HG03520 (cell line): Measurements from ENCODE around the gene MEGF9.
"Not testable (repeated sequence)": the region's sequence is repeated elsewhere in the genome, so short reads cannot be mapped to it uniquely, and the experiment has no call there.

ENCODE experiments used
- ATAC-seq: cut with Tn5 transposase; IDR thresholded peaks from one replicate; pipeline ENCODE4 v1.9.1; 2021; ENCODE audit warnings: mild to moderate bottlenecking, moderate library complexity; ENCODE audit not compliant: unreplicated experiment

MEGF9 gene

GRCh38 chr9:120714088-120714845 lies at the start of gene MEGF9:
TSS of gene MEGF9 (minus strand) at chr9:120714470. CDS start at chr9:120714358, 112 bp downstream.
- ATAC-seq = peak; percentile 97

GRCh38 chr9:120761006-120761405 lies 46.7 kb upstream of the MEGF9 start:
- no peak for ATAC-seq

GRCh38 chr9:120759755-120760400 lies 45.6 kb upstream of the MEGF9 start:
- ATAC-seq = no peak

GRCh38 chr9:120758544-120758943 lies 44.3 kb upstream of the MEGF9 start:
- ATAC-seq = no peak

GRCh38 chr9:120757026-120757913 lies 43.0 kb upstream of the MEGF9 start:
- no peak for ATAC-seq

DNA sequence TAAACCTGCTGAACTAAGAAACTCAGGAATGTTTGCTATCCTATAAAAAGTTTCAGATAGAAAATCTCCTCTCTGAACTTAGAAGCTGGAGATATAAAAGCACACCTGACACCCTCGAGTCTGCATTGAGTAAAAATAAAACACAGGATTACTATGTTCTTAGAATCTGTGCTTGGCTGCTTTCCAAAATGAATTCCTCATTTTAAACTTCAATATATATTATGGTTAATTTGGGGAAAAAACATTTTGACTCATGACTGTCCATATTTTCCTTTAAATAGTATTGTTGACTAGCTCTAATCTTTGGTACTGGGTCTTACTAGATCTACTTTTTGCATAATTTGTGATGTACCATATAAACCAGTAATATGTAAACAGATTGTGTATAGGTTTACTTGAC lies 42.3 kb upstream of the MEGF9 start:
- no peak for ATAC-seq

DNA sequence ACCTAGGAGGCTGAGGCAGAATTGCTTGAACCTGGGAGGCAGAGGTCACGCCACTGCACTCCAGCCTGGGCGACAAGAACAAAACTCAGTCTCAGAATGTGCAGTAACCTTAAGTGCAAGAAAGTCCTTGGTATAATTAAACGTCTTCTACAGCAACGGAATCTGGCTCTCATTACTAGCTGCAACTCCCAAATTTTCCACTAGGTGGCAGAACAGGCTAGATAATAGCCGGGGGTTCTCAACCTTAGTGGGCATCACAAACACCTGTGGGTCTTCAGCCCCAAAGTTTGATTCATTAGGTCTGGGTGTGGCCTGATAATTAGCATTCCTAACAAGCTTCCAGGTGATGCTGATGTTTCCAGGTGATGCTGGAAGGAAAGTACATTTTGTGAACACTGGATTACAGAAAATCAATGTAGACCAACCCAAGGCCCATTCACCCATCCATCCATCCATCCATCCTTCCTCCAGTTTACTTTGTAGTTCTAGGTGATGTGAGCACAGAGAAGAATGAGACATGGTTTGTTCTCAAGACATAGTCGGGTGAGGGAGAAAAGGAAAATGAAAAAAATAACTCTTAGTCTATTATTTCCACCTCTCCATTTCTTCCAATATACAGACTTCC lies 41.7 kb upstream of the MEGF9 start:
- no peak for ATAC-seq

- ATAC-seq = no peak
Observed at GRCh38 chr9:120755044-120755443, 40.8 kb upstream of the MEGF9 start.

DNA sequence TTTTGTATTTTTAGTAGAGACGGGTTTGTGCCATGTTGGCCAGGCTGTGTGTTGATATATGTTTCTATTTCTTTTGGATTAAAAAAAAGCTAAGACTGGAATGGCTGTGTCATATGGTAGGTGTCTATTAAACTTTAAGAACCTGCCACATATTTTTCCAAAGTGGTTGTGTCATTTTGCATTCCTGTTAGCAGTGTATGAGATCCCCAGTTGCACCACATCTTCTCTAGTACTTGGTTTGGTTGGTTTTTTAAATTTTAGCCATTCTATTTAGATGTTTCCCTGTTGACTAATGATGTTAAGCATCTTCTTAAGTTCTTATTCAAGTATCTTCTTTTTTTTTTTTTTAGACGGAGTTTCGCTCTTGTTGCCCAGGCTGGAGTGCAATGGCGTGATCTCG lies 36.2 kb upstream of the MEGF9 start:
- no peak for ATAC-seq

DNA sequence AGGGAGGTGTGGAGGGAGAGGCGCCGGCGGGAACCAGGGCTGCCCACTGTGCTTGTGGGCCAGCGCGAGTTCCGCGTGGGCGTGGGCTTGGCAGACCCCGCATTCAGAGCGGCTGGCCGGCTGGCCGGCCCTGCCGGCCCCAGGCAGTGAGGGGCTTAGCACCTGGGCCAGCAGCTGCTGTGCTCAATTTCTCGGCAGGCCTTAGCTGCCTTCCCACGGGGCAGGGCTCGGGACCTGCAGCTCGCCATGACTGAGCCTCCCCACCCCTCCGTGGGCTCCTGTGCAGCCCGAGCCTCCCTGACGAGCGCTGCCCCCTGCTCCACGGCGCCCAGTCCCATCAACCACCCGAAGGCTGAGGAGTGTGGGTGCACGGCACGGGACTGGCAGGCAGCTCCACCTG lies 32.1 kb upstream of the MEGF9 start:
- not testable (repeated sequence) for ATAC-seq

DNA sequence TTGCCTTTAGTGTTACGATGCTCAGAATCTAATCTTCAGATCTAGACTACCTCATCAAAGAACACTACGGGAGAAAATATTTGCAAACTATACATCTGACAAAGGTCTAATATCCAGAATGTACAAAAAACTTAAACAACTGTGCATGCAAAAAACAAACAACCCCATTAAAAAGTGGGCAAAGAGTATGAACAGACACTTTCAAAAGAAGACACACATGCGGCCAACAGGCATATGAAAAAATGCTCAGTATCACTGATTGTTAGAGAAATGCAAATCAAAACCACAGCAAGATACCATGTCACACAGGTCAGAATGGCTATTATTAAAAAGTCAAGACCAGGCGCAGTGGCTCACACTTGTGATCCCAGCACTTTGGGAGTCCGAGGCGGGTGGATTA lies 31.0 kb upstream of the MEGF9 start:
- no peak for ATAC-seq

GRCh38 chr9:120742951-120743416 lies 28.7 kb upstream of the MEGF9 start:
- ATAC-seq = no peak

GRCh38 chr9:120741701-120742100 lies 27.4 kb upstream of the MEGF9 start:
- ATAC-seq = no peak

- no peak for ATAC-seq
Observed at GRCh38 chr9:120741191-120741590, 26.9 kb upstream of the MEGF9 start.

GRCh38 chr9:120740132-120740531 lies 25.9 kb upstream of the MEGF9 start:
- no peak for ATAC-seq

DNA sequence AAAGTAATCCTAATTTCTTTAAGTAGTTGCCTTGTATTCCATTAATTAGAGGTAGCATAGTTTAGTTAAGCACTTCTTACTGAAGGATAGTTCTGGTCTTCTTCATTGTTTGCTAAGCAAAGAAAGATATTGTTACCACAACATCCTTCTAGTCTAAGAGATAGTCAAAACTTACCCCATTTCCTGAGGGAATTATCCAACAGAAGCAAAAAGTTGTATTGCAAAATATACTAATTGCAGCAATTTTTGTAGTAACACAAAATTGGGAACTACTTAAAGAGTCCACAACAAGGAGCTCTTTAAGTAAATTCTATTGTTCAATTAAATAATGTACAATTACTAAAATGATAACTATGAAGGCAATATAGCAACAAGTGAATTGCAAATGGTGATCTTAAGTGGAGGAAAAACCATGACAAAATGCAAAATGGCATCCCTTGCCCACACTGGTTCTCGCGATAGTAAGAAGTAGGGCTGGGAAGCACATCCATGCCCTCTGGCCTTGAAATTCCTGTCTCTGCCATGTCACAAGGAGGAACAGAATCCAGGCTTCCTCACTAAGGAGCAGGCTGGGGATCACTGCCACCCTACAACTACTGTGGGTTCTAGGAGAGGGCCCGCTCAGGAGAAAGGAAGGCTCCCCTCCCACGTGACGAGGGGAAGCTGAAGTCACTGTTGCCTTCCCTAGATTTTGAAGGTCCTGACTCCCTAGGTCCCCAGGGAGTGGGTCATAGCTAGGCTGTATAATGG lies 23.3 kb upstream of the MEGF9 start:
- no peak for ATAC-seq

GRCh38 chr9:120736881-120737280 lies 22.6 kb upstream of the MEGF9 start:
- no peak for ATAC-seq

DNA sequence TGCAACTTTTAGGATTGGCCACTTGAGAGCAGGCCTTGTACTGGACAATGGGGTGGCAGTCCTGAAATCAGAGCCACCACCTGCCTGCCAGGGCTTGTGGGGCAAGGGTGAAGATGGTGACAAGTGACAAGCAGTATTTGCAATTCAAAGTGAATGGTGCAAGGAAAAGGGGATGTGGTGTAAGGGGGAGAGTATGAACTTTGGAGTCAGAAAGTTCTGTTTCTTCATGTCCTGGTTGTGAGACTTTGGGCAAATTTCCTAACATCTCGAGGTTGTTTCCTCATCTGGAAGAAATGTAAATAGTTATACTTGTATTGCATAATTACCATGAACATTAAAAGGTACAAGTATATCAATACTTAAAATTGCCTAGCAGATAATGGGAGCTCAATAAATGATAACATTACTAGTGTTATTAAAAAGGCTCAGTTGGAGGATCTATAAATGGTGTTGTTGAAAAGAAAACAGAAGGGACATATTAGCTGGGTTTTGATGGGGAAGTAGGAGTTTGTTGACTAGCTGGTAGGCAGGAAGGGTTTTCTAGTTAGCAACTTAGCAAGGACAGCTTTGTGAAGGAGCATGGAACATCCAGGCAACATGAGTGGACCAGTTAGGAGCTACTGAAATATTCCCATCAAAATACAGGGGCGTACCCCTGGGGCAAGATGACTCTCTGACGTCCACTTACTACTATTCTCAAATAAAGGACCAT lies 21.3 kb upstream of the MEGF9 start:
- ATAC-seq = no peak

- ATAC-seq = no peak
Observed at GRCh38 chr9:120734607-120735410, 20.5 kb upstream of the MEGF9 start.
